NCI-H2227 (cell line): ENCODE measurements around the gene BRICD5.

Experiments
- DNase-seq: peaks from one replicate; lab custom pipeline; 2025; ENCODE audit not compliant: unreplicated experiment; lab: John Stamatoyannopoulos, UW

Gene BRICD5

DNA sequence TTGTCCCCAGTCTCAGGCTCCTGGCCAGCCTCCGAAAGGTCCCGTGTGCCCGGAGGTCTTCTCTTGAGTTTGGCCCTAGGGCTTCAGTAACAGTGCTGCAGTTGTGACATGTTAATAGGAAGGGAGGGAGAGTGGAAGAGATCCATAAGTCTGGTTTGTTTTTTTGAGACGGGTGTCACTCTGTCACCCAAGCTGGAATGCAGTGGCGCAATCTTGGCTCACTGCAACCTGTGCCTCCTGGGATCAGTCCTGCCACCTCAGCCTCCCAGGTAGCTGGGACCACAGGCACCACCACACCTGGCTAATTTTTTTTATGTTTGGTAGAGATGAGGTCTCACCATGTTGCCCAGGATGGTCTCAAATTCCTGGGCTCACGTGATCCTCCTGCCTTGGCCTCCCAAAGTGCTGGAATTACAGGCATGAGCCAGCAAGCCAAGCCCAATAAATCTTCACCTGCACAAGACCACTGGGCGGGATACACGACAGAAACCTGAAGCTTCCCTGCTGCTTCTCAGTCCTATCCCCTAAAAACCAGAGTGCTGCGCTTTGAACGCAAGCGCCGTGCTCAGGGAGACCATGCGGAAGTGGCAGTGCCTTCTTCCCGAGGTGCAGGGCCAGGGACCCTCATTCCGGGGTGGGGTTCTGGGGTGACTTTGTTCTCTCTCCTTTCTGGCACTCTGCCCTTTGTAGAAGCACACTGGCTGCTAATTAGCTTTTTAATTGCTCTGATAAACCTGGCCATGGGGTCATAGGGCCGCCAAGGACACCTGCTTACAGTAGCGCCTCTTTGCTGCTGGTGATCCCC lies 44.2 kb downstream of the BRICD5 start:
- DNase-seq: no peak

DNA sequence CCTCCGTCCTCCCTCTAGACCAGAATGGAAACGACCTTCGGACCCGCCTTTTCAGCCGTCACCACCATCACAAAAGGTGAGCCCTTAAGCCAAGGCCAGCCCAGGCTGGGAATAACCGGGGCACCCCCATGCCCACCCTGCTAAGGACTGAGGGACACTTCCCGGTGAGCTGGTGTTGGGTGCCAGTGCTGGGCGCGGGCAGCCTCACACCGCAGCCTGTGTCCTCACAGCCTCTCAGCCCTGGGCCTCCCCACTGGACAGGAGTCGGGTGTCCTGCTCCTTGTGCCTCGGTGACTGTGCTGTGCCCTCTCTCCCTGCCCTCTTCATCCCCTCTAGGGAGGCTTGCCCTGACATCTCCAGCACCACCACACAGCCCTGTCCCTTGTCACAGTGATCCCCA lies 44.8 kb downstream of the BRICD5 start:
- DNase-seq: no peak

DNA sequence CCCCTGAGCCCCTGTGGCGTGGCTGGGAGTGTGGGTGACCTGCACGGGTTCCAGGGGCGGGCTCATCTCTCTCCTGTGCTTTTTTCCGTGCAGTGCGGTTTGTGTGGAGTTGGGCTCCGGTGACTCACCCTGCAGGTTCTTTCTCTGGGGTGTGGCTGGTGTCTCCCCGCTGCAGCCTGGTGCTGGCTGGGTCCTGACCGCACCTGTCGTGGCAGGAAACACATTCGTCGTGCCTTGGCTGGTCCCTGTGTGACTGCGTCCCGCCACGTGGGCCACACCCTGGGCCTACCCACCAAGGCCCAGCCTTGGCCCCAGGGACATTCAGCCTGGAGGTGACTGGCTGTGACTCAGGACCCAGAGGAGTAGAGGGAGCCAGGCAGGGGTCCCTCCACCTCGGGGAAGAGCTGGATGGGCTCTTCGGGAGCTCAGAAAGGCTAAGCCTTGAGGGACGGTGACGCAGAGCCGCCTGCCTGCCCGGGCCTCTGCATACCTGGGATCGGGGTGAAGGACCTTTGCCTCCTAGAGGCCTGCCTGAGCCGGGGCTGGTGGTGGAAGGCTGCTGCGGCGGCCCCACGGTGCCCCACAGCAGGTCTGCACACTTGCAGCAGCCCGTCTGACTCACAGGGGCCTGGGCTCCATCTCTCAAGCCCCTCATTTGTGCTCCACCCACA lies 47.3 kb downstream of the BRICD5 start:
- no peak for DNase-seq

DNA sequence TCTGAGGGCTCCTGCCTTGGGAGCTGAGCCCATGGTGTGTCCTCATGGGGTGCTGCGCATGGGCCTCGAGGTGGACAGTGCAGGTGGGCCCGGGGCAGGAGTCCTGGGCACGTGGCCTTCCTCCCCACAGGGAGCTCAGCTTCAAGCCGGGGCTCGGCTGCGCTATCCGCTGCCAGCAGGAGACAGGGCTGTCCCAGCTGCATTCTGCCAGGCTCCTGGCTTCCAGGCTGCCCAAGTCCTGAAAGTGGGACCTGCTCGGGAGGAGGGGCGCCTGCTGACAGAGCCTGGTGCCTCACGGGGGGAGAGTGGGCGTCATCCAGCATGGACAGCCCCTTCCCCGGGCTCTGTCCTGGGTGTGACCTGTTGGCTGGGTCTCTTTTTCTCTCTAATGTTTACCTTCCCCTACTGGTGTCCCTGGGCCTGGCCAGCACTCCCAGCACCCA lies 48.0 kb downstream of the BRICD5 start:
- no peak for DNase-seq

DNA sequence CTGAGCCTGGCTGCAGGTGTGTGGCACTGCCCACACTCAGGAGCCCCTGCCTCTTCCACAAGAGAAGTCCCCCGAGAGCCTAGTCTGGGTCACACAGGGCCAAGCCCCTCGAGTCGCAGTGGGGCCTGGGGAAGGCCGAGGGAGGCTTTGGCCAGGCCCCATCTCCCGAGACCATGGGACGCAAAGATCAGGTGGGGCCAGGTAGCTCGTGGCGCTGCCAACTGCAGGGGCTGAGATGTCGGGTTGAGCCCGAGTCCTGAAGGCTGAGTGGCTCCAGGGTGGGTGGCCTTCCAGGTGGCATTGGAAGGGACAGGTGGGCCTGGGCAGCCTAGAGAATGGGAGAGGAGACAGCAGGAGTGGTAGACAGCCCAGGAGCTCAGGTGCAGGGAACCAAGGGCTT lies 48.8 kb downstream of the BRICD5 start:
- DNase-seq: no peak

DNA sequence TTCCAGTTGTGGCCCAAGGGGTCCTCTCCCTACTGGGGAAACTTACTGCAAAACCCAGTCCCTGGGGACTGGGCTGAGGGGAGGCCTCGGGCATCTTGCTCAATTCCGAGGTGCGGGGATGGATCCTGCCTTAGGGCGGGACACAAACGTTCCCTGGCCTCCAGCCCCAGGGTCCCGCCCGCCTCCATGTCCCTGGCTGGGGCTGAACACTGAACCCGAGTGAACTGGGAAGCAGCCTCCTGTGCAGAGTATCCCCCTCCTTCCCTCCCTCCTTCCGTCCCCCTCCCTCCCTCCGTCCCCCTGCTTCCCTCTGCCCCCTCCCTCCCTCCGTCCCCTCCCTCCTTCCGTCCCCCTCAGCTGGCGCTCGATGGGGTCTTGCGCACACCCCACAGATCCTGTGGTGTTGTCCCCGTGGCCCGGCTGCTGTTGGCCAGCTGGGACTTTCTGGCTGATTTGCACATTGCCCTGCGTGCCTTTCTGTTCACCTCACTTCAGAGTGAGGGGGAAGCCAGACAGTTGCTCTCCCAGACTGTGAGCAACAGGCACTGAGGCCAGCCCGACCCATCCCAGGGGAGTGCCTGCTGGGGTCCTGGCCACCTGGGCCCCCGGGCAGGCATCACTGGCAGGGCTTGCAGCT lies 49.6 kb downstream of the BRICD5 start:
- no peak for DNase-seq
